Ascending aorta (tissue), 2 donors: ENCODE data around the gene PLSCR1. TPM values are rescaled to one million over a fixed set of nuclear protein-coding genes. Genes with fewer than 3 reads are reported as not detected.
"Not testable (repeated sequence)": the region's sequence is repeated elsewhere in the genome, so short reads cannot be mapped to it uniquely, and the experiment has no call there.

Experiments used
- DNase-seq, 2 donors: peaks; one replicate each; pipeline ENCODE4 v3.0.0-alpha.2; 2019; ENCODE audit warnings: low spot score in 2 of 2
- H3K27ac ChIP-seq, 2 donors: fragments of 200-600 bp; sonication (generic); one replicate each; pipeline ENCODE4 v1.5.1; 2016 to 2017; ENCODE audit warnings: mild to moderate bottlenecking in 1 of 2
- H3K27me3 ChIP-seq: fragments of 200-600 bp; sonication (generic); one replicate; pipeline ENCODE4 v1.5.1; 2017
- H3K36me3 ChIP-seq, 2 donors: fragments of 200-600 bp; sonication (generic); one replicate each; pipeline ENCODE4 v1.5.1; 2016
- H3K4me1 ChIP-seq, 2 donors: fragments of 200-600 bp; sonication (generic); one replicate each; pipeline ENCODE4 v1.5.1; 2016 to 2017; ENCODE audit warnings: mild to moderate bottlenecking in 1 of 2
- H3K4me3 ChIP-seq, 2 donors: fragments of 200-600 bp; sonication (generic); one replicate each; pipeline ENCODE4 v1.5.1; 2016 to 2017; ENCODE audit warnings: mild to moderate bottlenecking in 1 of 2
- H3K9me3 ChIP-seq, 2 donors: fragments of 200-600 bp; sonication (generic); one replicate each; pipeline ENCODE4 v1.5.1; 2016
- intact Hi-C: fragments of 100-400 bp; cut with DNase I; formaldehyde crosslinking; loops from one replicate; pipeline ENCODE4 v1.15.1; 2023
- total RNA-seq: library from RNA; depleted of rRNA; stranded (reverse); fragments of >200 nt; gene quantifications from one replicate; pipeline ENCODE4 v1.1.0, GENCODE V29; 2016
- TF ChIP-seq, protein P1 (sequence below), 3 experiments: fragments of 200-600 bp in 2 of 3; fragments of 450-650 bp in 1 of 3; sonication (generic) in 2 of 3; IDR thresholded peaks; one replicate each; pipeline ENCODE4 v1.5.1; 2016 to 2019; ENCODE audit warnings: antibody characterized with exemption in 3 of 3, mild to moderate bottlenecking in 1 of 3, moderate library complexity in 1 of 3

Gene PLSCR1
- total RNA-seq, 1 donor from 2014 or later: 62.2 TPM

DNA sequence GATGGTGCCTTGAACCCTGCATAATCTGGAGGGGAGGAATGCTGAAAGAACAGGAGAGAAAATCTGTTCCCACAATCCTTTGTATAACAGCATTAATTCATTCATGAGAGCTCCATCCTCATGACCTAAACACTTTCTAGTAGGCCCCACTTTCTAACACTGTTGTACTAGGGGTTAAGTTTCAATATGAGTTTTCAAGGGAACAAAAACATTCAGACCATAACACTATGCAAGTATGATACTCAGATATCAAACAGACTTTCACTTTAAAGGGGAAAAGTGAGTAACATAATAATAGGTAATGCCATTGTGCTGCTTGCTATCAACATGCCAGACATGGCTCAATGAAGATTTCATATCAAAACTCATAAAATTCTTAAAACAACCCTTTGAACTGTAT is 42.7 kb downstream of the PLSCR1 start:
- H3K36me3 ChIP-seq: no peaks in the 10 kb centered on the region
- H3K4me1 ChIP-seq: peaks cover 0 to 9% of the 10 kb centered on the region in 2 donors
- H3K9me3 ChIP-seq: no peaks in the 10 kb centered on the region
- DNase-seq: no peak
- no peak overlapping the region for H3K27ac ChIP-seq
- TF ChIP-seq, protein P1, sequence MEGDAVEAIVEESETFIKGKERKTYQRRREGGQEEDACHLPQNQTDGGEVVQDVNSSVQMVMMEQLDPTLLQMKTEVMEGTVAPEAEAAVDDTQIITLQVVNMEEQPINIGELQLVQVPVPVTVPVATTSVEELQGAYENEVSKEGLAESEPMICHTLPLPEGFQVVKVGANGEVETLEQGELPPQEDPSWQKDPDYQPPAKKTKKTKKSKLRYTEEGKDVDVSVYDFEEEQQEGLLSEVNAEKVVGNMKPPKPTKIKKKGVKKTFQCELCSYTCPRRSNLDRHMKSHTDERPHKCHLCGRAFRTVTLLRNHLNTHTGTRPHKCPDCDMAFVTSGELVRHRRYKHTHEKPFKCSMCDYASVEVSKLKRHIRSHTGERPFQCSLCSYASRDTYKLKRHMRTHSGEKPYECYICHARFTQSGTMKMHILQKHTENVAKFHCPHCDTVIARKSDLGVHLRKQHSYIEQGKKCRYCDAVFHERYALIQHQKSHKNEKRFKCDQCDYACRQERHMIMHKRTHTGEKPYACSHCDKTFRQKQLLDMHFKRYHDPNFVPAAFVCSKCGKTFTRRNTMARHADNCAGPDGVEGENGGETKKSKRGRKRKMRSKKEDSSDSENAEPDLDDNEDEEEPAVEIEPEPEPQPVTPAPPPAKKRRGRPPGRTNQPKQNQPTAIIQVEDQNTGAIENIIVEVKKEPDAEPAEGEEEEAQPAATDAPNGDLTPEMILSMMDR (IDR thresholded peaks at IDR 0.05): no peak
- H3K27me3 ChIP-seq: no peaks in the 10 kb centered on the region
- intact Hi-C loops: no loop called here
- no peak overlapping the region for H3K4me3 ChIP-seq

DNA sequence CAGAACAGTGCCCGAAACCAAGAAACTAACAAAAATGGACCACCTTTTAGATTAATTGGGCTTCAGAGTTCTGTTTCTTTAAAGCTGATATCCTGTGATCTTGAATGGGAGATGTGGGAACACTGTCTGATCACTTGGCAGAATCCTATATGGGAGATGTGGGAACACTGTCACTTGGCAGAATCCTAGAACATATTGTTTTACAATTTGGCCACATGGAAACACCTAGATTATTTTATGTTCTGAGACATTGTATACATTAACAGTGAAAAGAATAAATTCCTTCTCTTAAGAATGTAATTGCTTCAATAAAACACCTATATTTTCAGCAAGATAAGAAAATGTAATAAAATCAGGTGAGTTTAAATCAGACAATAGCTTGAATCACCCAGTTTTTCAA is 44.7 kb downstream of the PLSCR1 start:
- TF ChIP-seq, protein P1 (IDR thresholded peaks at IDR 0.05): no peak
- Histone ChIP-seq H3K27ac (no peak overlapping the region), H3K9me3 (no peaks in the 10 kb centered on the region), H3K4me3 (no peak overlapping the region), H3K4me1 (no peaks in the 10 kb centered on the region), H3K27me3 (no peaks in the 10 kb centered on the region), H3K36me3 (no peaks in the 10 kb centered on the region)
- intact Hi-C loops: no loop called here
- no peak for DNase-seq

DNA sequence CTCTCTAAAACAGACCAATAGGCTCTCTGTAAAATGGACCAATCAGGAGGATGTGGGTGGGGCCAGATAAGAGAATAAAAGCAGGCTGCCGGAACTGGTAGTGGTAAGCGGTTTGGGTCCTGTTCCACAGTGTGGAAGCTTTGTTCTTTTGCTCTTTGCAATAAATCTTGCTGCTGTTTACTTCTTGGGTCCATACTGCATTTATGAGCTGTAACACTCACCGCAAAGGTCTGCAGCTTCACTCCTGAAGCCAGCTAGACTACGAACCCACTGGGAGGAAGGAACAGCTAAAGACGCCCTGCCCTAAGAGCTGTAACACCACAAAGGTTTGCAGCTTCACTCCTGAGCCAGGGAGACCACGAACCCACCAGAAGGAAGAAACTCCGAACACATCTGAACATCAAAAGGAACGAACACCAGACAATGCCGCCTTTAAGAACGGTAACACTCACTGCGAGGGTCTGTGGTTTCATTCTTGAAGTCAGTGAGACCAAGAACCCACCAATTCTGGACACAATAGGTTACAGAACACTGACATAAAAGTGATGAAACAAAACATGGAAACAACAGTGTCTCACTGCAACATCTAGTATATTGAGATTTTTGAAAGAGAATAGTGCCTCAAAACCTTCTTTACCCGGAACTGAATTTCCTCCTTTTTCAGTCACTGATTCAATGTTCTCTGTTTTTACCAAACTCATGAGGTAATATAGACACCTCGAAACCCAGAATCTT is 46.2 kb downstream of the PLSCR1 start:
- H3K4me1 ChIP-seq: no peaks in the 10 kb centered on the region
- no peak overlapping the region for H3K4me3 ChIP-seq
- intact Hi-C loops: no loop called here
- DNase-seq: no peak
- no peaks in the 10 kb centered on the region for H3K9me3 ChIP-seq
- no peaks in the 10 kb centered on the region for H3K27me3 ChIP-seq
- no peak overlapping the region for H3K27ac ChIP-seq
- no peaks in the 10 kb centered on the region for H3K36me3 ChIP-seq
- TF ChIP-seq, protein P1 (IDR thresholded peaks at IDR 0.05): no peak

DNA sequence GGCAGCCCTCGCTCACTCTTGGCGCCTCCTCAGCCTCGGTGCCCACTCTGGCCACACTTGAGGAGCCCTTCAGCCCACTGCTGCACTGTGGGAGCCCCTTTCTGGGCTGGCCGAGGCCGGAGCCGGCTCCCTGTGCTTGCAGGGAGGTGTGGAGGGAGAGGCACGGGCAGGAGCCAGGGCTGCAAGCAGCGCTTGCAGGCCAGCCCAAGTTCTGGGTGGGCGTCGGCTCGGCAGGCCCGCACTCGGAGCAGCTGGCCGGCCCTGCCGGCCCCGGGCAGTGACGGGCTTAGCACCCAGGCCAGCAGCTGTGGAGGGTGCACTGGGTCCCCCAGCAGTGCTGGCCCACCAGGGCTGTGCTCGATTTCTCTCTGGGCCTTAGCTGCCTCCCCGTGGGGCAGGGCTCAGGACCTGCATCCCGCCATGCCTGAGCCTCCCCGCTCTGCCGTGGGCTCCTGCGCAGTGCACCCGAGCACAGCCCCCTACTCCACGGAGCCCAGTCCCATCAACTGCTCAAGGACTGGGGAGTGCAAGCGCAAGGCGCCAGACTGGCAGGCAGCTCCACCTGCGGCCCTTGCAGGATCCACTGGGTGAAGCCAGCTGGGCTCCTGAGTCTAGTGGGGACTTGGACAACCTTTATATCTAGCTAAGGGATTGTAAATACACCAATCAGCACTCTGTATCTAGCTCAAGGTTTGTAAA is 47.1 kb downstream of the PLSCR1 start:
- intact Hi-C loops, H3K4me1 ChIP-seq, H3K36me3 ChIP-seq, H3K4me3 ChIP-seq, H3K27ac ChIP-seq, DNase-seq, H3K27me3 ChIP-seq, H3K9me3 ChIP-seq: not testable (repeated sequence)

DNA sequence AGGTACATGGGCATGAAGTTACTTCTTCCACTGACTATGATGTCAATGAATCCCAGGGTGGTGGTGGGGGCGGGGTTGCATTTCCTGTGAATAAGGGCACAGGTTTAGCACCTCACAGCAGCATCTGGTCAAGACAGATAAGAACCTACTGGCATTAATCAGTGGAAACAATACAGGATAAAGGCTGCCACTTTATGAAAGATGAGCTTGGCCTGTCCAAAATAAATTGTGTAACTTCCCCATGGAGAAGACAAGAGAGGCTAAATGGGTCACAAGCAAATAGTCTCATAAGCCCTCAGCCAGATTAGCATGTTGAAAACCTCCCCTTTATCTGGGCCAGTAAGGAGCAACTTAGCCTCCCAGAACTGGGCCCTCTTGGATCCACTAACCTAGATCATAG is 47.7 kb downstream of the PLSCR1 start:
- no peak overlapping the region for H3K4me3 ChIP-seq
- no peaks in the 10 kb centered on the region for H3K4me1 ChIP-seq
- intact Hi-C loops: no loop called here
- no peaks in the 10 kb centered on the region for H3K27me3 ChIP-seq
- no peaks in the 10 kb centered on the region for H3K9me3 ChIP-seq
- no peak for DNase-seq
- TF ChIP-seq, protein P1 (IDR thresholded peaks at IDR 0.05): no peak
- H3K27ac ChIP-seq: no peak overlapping the region
- H3K36me3 ChIP-seq: no peaks in the 10 kb centered on the region

DNA sequence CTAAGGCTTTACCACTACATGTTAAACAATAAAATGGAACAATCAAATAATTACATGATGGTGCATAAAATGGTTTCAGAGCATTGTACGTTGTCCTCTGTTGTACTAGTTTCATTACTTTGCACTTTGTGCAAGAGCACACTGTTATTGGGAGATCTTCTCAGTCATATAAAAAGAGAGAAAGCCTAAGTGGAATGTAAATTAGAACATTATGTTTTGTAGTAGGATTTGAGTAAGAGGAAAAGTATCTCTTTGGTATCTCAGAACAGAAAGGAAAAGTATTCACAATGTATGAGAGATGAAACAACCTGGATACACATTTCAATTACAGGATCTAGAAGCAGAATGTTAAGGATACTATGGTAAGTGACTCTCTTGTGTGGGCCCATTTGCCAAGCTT is 48.2 kb downstream of the PLSCR1 start:
- Histone ChIP-seq H3K27ac (no peak overlapping the region), H3K4me1 (no peaks in the 10 kb centered on the region), H3K9me3 (no peaks in the 10 kb centered on the region), H3K4me3 (no peak overlapping the region), H3K27me3 (no peaks in the 10 kb centered on the region), H3K36me3 (no peaks in the 10 kb centered on the region)
- DNase-seq: no peak
- intact Hi-C loops: no loop called here
- TF ChIP-seq, protein P1 (IDR thresholded peaks at IDR 0.05): no peak
